ENCODE results near the gene CDK15.

CDK15 gene

DNA sequence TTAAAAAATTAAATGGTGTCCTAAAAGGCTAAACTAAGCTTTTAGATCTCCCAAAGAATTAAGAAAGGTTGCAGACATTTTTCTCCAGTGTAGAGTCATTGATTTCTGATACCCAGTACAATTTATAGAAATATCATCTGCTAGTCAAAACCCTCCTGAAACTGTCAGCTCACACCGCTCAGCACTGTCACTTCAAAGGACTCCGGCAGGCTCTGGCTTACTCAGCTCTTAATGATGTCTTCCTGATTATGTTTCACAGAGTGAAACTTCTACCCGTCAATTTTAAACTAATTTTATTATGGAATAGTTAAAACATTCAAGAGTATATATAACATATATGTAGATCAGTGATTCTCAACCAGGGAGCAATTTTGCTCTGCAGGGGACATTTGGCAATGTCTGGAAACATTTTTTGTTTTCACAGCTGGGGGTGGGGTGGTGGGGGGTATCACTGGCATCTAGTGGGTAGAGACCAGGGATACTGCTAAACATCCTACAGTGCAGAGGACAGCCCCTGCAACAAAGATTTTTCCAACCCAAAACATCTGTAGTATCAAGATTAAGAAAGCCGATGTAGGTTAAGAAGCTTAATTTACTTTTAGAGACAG is 31.6 kb downstream of the CDK15 start:
- Histone ChIP-seq H3K4me3 (ENCODE audit: low read depth, low read length) (no peak overlapping the region), H3K4me1 (ENCODE audit: control insufficient read depth, insufficient read depth, low read length) (no peaks in the 10 kb centered on the region), H3K9me3 (ENCODE audit: control insufficient read depth, insufficient read depth, low read depth, low read length) (no peaks in the 10 kb centered on the region), H3K36me3 (ENCODE audit: control insufficient read depth in 2 of 2, insufficient read depth in 1 of 2, low read length in 2 of 2) (no peaks in the 10 kb centered on the region), H3K27ac (ENCODE audit: extremely low read depth, low read depth, low read length) (no peak overlapping the region)
- POLR2A ChIA-PET = no interaction called here
- peak; percentile 64; the same call in 1 of the 2 replicates for TF ChIP-seq TCF7L2 (IDR thresholded peaks at IDR 0.05; ENCODE audit: borderline replicate concordance, low read depth, low read length)
- no peak for TF ChIP-seq ZBTB8A (tag by site-specific recombination; IDR thresholded peaks at IDR 0.05)
- no peak for TF ChIP-seq ZNF664 (tag by site-specific recombination; IDR thresholded peaks at IDR 0.05)
- TF ChIP-seq GLIS1 (tag by site-specific recombination; IDR thresholded peaks at IDR 0.05) = peak; percentile 83
- CTCF ChIA-PET = interaction anchor here (0.7 to 1.2 kb wide), 3 partner anchors 9 to 53 kb away, joined by 5 to 6 read pairs (median 5); no protein-coding TSS in a partner anchor

DNA sequence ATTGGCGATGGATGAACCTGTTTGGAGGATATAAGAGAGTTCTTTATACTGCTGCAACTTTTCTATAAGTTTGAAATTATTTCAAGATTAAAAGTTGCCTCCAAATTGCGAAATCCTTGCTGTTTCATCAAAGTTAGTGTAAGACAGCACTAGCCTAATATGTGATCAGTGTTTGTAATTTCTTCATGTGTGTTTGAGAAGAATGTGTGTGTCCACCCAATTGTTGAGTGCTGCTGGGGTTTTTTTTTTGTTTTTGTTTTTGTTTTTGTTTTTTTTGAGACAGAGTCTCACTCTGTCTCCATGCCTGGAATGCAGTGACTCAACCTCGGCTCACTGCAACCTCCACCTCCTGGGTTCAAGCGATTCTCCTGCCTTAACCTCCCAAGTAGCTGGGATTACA is 33.4 kb downstream of the CDK15 start:
- Histone ChIP-seq H3K9me3 (ENCODE audit: control insufficient read depth, insufficient read depth, low read depth, low read length) (no peaks in the 10 kb centered on the region), H3K27ac (ENCODE audit: extremely low read depth, low read depth, low read length) (no peak overlapping the region), H3K4me1 (ENCODE audit: control insufficient read depth, insufficient read depth, low read length) (no peaks in the 10 kb centered on the region), H3K4me3 (ENCODE audit: low read depth, low read length) (no peak overlapping the region), H3K36me3 (ENCODE audit: control insufficient read depth in 2 of 2, insufficient read depth in 1 of 2, low read length in 2 of 2) (no peaks in the 10 kb centered on the region)
- CTCF ChIA-PET = no interaction called here
- POLR2A ChIA-PET = no interaction called here
- no peak for TF ChIP-seq ZBTB20 (tag by site-specific recombination; IDR thresholded peaks at IDR 0.05)
- TF ChIP-seq KLF9 (tag by site-specific recombination; IDR thresholded peaks at IDR 0.05; ENCODE audit: low read depth) = no peak
- no peak for TF ChIP-seq ZNF214 (tag by site-specific recombination; IDR thresholded peaks at IDR 0.05; ENCODE audit: borderline replicate concordance)
- TF ChIP-seq, protein P1, sequence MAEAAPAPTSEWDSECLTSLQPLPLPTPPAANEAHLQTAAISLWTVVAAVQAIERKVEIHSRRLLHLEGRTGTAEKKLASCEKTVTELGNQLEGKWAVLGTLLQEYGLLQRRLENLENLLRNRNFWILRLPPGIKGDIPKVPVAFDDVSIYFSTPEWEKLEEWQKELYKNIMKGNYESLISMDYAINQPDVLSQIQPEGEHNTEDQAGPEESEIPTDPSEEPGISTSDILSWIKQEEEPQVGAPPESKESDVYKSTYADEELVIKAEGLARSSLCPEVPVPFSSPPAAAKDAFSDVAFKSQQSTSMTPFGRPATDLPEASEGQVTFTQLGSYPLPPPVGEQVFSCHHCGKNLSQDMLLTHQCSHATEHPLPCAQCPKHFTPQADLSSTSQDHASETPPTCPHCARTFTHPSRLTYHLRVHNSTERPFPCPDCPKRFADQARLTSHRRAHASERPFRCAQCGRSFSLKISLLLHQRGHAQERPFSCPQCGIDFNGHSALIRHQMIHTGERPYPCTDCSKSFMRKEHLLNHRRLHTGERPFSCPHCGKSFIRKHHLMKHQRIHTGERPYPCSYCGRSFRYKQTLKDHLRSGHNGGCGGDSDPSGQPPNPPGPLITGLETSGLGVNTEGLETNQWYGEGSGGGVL (tag by site-specific recombination; IDR thresholded peaks at IDR 0.05) = no peak
- no peak for TF ChIP-seq ZXDB (tag by site-specific recombination; IDR thresholded peaks at IDR 0.05)
- TF ChIP-seq, protein P2, sequence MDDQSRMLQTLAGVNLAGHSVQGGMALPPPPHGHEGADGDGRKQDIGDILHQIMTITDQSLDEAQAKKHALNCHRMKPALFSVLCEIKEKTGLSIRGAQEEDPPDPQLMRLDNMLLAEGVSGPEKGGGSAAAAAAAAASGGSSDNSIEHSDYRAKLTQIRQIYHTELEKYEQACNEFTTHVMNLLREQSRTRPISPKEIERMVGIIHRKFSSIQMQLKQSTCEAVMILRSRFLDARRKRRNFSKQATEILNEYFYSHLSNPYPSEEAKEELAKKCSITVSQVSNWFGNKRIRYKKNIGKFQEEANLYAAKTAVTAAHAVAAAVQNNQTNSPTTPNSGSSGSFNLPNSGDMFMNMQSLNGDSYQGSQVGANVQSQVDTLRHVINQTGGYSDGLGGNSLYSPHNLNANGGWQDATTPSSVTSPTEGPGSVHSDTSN (CRISPR knock-in tag; IDR thresholded peaks at IDR 0.05) = no peak
- TF ChIP-seq, protein P3, sequence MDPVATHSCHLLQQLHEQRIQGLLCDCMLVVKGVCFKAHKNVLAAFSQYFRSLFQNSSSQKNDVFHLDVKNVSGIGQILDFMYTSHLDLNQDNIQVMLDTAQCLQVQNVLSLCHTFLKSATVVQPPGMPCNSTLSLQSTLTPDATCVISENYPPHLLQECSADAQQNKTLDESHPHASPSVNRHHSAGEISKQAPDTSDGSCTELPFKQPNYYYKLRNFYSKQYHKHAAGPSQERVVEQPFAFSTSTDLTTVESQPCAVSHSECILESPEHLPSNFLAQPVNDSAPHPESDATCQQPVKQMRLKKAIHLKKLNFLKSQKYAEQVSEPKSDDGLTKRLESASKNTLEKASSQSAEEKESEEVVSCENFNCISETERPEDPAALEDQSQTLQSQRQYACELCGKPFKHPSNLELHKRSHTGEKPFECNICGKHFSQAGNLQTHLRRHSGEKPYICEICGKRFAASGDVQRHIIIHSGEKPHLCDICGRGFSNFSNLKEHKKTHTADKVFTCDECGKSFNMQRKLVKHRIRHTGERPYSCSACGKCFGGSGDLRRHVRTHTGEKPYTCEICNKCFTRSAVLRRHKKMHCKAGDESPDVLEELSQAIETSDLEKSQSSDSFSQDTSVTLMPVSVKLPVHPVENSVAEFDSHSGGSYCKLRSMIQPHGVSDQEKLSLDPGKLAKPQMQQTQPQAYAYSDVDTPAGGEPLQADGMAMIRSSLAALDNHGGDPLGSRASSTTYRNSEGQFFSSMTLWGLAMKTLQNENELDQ (tag by site-specific recombination; IDR thresholded peaks at IDR 0.05; ENCODE audit: low read depth) = no peak
- no peak for TF ChIP-seq SETDB1 (IDR thresholded peaks at IDR 0.05; ENCODE audit: insufficient read length, low read length)
- TF ChIP-seq ZNF404 (tag by site-specific recombination; IDR thresholded peaks at IDR 0.05) = no peak
- TF ChIP-seq ZNF239 (tag by site-specific recombination; IDR thresholded peaks at IDR 0.05) = no peak
- no peak for TF ChIP-seq ZNF777 (tag by site-specific recombination; IDR thresholded peaks at IDR 0.05; ENCODE audit: borderline replicate concordance)
- no peak for TF ChIP-seq ZNF654 (tag by site-specific recombination; IDR thresholded peaks at IDR 0.05; ENCODE audit: low read depth)

DNA sequence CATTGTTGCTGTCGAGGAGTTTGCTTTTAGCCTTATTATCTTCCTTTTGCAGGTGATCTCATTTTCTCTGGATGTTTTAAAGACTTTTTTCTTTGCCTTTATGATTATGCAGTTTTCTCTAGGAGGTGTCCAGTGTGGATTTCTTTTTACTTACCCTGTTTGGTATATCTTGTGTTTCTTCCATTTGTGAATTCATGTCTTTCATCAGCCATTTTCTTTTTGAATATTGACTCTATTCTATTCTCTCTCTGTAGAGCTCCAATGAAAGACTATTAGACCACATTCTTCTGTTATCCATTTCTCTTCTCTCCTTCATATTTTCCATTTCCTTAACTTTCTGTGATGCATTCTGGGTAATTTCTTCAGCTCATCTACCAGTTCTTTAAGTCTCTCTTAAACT is 34.4 kb downstream of the CDK15 start:
- TF ChIP-seq ZNF558 (tag by site-specific recombination; IDR thresholded peaks at IDR 0.05) (peak; percentile 100), GLI2 (tag by site-specific recombination; IDR thresholded peaks at IDR 0.05; ENCODE audit: borderline replicate concordance, low read depth) (no peak), SETDB1 (IDR thresholded peaks at IDR 0.05; ENCODE audit: insufficient read length, low read length) (no peak), IKZF3 (tag by site-specific recombination; IDR thresholded peaks at IDR 0.05) (no peak), ZNF394 (tag by site-specific recombination; IDR thresholded peaks at IDR 0.05; ENCODE audit: borderline replicate concordance) (no peak)
- TF ChIP-seq, protein P4, sequence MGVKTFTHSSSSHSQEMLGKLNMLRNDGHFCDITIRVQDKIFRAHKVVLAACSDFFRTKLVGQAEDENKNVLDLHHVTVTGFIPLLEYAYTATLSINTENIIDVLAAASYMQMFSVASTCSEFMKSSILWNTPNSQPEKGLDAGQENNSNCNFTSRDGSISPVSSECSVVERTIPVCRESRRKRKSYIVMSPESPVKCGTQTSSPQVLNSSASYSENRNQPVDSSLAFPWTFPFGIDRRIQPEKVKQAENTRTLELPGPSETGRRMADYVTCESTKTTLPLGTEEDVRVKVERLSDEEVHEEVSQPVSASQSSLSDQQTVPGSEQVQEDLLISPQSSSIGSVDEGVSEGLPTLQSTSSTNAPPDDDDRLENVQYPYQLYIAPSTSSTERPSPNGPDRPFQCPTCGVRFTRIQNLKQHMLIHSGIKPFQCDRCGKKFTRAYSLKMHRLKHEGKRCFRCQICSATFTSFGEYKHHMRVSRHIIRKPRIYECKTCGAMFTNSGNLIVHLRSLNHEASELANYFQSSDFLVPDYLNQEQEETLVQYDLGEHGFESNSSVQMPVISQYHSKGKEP (tag by site-specific recombination; IDR thresholded peaks at IDR 0.05) = no peak
- TF ChIP-seq, protein P5, sequence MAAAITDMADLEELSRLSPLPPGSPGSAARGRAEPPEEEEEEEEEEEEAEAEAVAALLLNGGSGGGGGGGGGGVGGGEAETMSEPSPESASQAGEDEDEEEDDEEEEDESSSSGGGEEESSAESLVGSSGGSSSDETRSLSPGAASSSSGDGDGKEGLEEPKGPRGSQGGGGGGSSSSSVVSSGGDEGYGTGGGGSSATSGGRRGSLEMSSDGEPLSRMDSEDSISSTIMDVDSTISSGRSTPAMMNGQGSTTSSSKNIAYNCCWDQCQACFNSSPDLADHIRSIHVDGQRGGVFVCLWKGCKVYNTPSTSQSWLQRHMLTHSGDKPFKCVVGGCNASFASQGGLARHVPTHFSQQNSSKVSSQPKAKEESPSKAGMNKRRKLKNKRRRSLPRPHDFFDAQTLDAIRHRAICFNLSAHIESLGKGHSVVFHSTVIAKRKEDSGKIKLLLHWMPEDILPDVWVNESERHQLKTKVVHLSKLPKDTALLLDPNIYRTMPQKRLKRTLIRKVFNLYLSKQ (tag by site-specific recombination; IDR thresholded peaks at IDR 0.05; ENCODE audit: borderline replicate concordance) = no peak
- CTCF ChIA-PET = interaction anchor here (0.7 kb wide), 2 partner anchors 11 to 44 kb away, joined by 3 read pairs; no protein-coding TSS in a partner anchor
- H3K9me3 ChIP-seq (ENCODE audit: control insufficient read depth, insufficient read depth, low read depth, low read length) = no peaks in the 10 kb centered on the region

More for the DNA sequence above, 34.4 kb downstream of the CDK15 start:
- POLR2A ChIA-PET = no interaction called here
- no peaks in the 10 kb centered on the region for H3K36me3 ChIP-seq (ENCODE audit: control insufficient read depth in 2 of 2, insufficient read depth in 1 of 2, low read length in 2 of 2)
- no peak overlapping the region for H3K27ac ChIP-seq (ENCODE audit: extremely low read depth, low read depth, low read length)
- no peak overlapping the region for H3K4me3 ChIP-seq (ENCODE audit: low read depth, low read length)
- H3K4me1 ChIP-seq (ENCODE audit: control insufficient read depth, insufficient read depth, low read length) = no peaks in the 10 kb centered on the region

All from HEK293 (cell line).